Nephron progenitor cell (in vitro differentiated cells): ENCODE measurements around the gene MND1.
"Not testable (repeated sequence)": the region's sequence is repeated elsewhere in the genome, so short reads cannot be mapped to it uniquely, and the experiment has no call there.

Experiments used
- DNase-seq: peaks from one replicate; pipeline ENCODE4 v3.0.0; 2021
- H3K27ac Mint-ChIP-seq: 2 replicates; pipeline ENCODE4 v1.8.0; 2021; ENCODE audit warnings: mild to moderate bottlenecking, moderate library complexity, mixed read lengths
- H3K27me3 Mint-ChIP-seq: 2 replicates; pipeline ENCODE4 v1.8.0; 2021; ENCODE audit warnings: mild to moderate bottlenecking, low read depth, mixed read lengths; ENCODE audit not compliant: poor library complexity
- H3K36me3 Mint-ChIP-seq: 2 replicates; pipeline ENCODE4 v1.8.0; 2021; ENCODE audit warnings: low read depth, mixed read lengths
- H3K4me1 Mint-ChIP-seq: 2 replicates; pipeline ENCODE4 v1.8.0; 2021; ENCODE audit warnings: mixed read lengths
- H3K4me3 Mint-ChIP-seq: 2 replicates; pipeline ENCODE4 v1.8.0; 2021; ENCODE audit warnings: mild to moderate bottlenecking, moderate library complexity, mixed read lengths
- H3K9me3 Mint-ChIP-seq: 2 replicates; pipeline ENCODE4 v1.8.0; 2021; ENCODE audit warnings: mild to moderate bottlenecking, moderate library complexity, mixed read lengths
- TF ChIP-seq, protein P1 (sequence below): fragments of 200-600 bp; sonication (generic); IDR thresholded peaks from 2 replicates; pipeline ENCODE4 v1.5.0; 2021; ENCODE audit warnings: antibody characterized with exemption

The MND1 gene

DNA sequence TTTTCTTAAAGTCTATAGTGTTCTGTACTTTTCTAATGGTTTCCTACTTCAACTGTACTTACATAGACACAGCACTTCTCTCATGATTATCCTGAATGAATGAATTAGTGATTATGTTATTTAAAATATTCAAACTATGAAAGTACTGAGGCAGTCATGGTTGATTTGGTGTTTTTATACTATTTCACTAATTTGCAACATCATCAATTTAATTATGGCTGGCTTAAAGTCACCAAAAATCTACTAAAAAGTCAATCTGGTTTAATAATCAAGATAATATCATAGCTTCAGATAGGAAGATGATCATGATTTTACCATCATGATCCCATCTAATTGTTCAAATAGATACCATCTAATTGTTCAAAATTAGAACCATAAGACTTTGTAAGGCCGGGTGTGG lies 104.8 kb downstream of the MND1 start:
- Mint-ChIP-seq H3K4me1 (peaks cover 44% of the 10 kb centered on the region), H3K4me3 (no peak overlapping the region), H3K27ac (peak overlapping the region; percentile 66), H3K36me3 (no peaks in the 10 kb centered on the region), H3K27me3 (peaks cover 11% of the 10 kb centered on the region), H3K9me3 (no peaks in the 10 kb centered on the region)
- TF ChIP-seq, protein P1, sequence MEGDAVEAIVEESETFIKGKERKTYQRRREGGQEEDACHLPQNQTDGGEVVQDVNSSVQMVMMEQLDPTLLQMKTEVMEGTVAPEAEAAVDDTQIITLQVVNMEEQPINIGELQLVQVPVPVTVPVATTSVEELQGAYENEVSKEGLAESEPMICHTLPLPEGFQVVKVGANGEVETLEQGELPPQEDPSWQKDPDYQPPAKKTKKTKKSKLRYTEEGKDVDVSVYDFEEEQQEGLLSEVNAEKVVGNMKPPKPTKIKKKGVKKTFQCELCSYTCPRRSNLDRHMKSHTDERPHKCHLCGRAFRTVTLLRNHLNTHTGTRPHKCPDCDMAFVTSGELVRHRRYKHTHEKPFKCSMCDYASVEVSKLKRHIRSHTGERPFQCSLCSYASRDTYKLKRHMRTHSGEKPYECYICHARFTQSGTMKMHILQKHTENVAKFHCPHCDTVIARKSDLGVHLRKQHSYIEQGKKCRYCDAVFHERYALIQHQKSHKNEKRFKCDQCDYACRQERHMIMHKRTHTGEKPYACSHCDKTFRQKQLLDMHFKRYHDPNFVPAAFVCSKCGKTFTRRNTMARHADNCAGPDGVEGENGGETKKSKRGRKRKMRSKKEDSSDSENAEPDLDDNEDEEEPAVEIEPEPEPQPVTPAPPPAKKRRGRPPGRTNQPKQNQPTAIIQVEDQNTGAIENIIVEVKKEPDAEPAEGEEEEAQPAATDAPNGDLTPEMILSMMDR: no peak
- DNase-seq: no peak

DNA sequence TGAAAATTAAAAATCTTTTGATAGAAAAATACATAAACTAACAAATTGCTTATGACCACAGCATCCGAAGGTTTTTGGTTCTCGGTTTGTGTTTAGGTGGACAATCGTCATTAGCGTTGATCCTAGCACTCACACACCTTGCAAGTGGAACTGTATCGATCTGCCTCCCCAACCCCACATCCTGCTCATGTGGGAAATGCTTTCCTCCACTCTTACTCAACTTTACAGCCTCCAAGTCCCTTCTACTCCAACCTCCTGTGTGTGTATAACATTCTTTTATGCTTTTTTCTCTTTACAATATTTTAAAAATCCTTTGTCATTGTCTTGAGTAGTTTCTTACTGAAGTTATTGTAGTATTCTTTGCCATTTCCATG lies 106.0 kb downstream of the MND1 start:
- Mint-ChIP-seq H3K36me3 (no peaks in the 10 kb centered on the region), H3K9me3 (no peaks in the 10 kb centered on the region), H3K4me1 (peaks cover 44% of the 10 kb centered on the region), H3K4me3 (no peak overlapping the region), H3K27ac (no peak overlapping the region), H3K27me3 (peaks cover 11% of the 10 kb centered on the region)
- TF ChIP-seq, protein P1: no peak
- DNase-seq: no peak

DNA sequence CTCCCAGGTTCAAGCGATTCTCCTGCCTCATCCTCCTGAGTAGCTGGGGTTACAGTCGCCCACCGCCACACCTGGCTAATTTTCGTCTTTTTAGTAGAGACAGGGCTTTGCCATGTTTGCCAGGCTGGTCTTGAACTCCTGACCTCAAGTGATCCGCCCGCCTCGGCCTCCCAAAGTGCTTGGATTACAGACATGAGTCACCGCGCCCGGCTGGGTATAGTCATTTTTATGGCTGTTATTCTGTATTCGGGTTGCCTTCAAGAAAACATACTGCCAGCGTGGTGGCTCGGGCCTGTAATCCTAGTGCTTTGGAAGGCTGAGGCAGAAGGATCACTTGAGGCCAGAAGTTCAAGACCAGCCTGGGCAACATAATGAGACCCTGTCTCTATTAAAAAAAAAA lies 106.7 kb downstream of the MND1 start:
- DNase-seq, H3K27ac Mint-ChIP-seq, H3K36me3 Mint-ChIP-seq, H3K4me3 Mint-ChIP-seq, H3K9me3 Mint-ChIP-seq: not testable (repeated sequence)
- H3K4me1 Mint-ChIP-seq: peaks cover 44% of the 10 kb centered on the region
- peaks cover 13% of the 10 kb centered on the region for H3K27me3 Mint-ChIP-seq

DNA sequence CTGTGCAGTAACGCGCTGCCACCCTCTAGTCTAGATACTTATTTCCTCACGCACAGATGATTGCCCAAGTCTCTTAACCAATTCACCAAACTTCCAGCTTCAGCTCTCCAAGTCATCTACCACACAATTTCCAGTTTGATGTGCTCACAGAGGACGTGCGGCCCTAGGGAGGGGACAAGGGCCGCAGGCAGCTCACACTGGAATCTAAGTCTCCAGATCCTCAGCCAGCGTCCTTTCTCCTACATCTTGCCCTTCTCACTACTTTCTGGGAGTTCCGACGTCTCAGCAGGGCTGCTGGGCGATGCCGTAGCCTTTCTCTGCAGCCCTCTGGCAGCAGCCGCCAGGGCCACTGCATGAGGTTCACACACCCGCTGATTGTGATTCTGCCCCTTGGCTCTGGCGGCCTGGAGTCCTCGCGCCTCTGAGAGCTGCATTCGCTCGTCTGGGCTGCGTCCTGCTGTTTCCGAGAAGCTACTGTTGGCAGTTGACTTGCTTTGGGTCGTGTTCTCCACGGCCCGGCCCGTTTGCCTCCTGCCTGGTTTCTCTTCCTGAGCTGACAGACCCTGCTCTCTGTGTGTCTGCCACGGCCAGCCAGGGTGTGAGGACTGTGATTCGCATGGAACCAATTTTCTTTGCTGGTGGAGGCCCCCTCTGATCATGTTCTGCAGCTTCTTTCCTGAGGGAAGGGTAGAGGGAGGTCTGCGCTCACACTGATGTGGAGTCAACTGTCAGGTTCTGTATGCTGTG lies 107.6 kb downstream of the MND1 start:
- TF ChIP-seq, protein P1: no peak
- no peak for DNase-seq
- Mint-ChIP-seq H3K4me1 (peaks cover 43% of the 10 kb centered on the region), H3K27me3 (peaks cover 14% of the 10 kb centered on the region), H3K36me3 (peaks cover 4% of the 10 kb centered on the region), H3K27ac (peak overlapping the region; percentile 12), H3K9me3 (peaks cover 5% of the 10 kb centered on the region), H3K4me3 (no peak overlapping the region)

DNA sequence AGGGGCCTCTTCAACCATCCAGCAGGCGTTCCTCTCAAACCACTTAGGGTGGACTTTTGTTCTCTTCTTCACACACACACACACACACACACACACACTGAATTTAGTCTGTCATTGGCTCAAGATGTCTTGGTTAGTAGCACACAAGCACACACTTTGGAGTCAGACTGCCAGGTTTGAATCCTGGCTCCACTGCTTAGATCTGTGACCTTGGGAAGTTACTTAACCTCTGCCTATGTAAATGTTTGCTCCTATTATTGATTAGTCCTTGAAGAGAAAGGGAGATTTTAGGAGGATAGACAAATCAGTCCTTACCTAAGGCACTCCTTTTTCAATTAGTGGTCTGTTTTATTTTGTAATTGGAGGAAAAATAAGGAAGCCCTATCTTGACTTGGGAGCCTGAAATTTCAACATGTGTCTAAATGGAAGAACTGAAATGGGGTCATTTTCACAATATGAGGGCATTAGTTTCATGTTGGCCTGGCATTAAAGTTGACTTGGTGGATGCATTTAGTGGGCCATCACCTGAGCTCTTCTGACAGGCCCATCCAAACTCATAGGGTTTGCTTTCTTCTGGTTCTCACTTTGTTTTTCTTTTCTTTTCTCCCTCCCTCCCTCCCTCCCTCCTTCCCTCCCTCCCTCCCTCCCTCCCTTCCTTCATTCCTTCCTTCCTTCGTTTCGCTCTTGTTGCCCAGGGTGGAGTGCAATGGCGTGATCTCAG lies 108.3 kb downstream of the MND1 start:
- peaks cover 35% of the 10 kb centered on the region for H3K4me1 Mint-ChIP-seq
- TF ChIP-seq, protein P1: no peak
- DNase-seq: no peak
- H3K4me3 Mint-ChIP-seq: peak overlapping the region; percentile 29
- H3K27ac Mint-ChIP-seq: peak overlapping the region; percentile 12
- peaks cover 4% of the 10 kb centered on the region for H3K36me3 Mint-ChIP-seq
- H3K27me3 Mint-ChIP-seq: peaks cover 16% of the 10 kb centered on the region
- peaks cover 5% of the 10 kb centered on the region for H3K9me3 Mint-ChIP-seq

DNA sequence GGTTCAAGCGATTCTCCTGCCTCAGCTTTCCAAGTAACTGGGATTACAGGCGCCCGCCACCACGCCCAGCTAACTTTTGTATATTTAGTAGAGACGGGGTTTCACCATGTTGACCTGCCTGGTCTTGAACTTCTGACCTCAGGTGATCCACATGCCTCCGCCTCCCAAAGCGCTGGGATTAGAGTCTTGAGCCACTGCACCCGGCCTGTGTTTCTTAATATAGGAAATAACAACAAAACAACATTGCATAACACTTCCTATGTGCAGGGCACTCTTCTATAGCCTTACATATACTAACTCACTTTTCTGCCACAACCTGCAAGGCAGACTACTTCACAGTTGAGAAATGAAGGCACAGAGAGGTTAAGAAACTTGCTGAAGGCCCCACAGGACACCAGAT lies 108.9 kb downstream of the MND1 start:
- peaks cover 4% of the 10 kb centered on the region for H3K36me3 Mint-ChIP-seq
- no peak overlapping the region for H3K27ac Mint-ChIP-seq
- no peak for DNase-seq
- H3K9me3 Mint-ChIP-seq: peaks cover 5% of the 10 kb centered on the region
- no peak overlapping the region for H3K4me3 Mint-ChIP-seq
- H3K4me1 Mint-ChIP-seq: peaks cover 30% of the 10 kb centered on the region
- peaks cover 17% of the 10 kb centered on the region for H3K27me3 Mint-ChIP-seq
- TF ChIP-seq, protein P1: no peak
